GM13976 (cell line): ENCODE results near the gene FMNL1.

Experiments
- DNase-seq: peaks from one replicate; pipeline ENCODE4 v3.0.0; 2012; ENCODE audit warnings: low spot score
- in situ Hi-C: fragments of 300-500 bp; cut with MboI; formaldehyde crosslinking; loops from one replicate; pipeline ENCODE4 v1.12.0; 2022; ENCODE audit warnings: low sequenced_read_pairs, mixed read lengths, inconsistent platforms; ENCODE audit not compliant: unreplicated experiment
- TF ChIP-seq, protein P1 (sequence below): IDR thresholded peaks from 2 replicates; pipeline ENCODE4 v1.5.1; 2012; ENCODE audit warnings: borderline replicate concordance, mild to moderate bottlenecking; ENCODE audit not compliant: insufficient read depth; ENCODE audit errors: extremely low read depth, missing control alignments, control extremely low read depth

FMNL1 gene

GRCh38 chr17:45288825-45289224 lies 67.1 kb downstream of the FMNL1 start:
- no peak for DNase-seq
- TF ChIP-seq, protein P1, sequence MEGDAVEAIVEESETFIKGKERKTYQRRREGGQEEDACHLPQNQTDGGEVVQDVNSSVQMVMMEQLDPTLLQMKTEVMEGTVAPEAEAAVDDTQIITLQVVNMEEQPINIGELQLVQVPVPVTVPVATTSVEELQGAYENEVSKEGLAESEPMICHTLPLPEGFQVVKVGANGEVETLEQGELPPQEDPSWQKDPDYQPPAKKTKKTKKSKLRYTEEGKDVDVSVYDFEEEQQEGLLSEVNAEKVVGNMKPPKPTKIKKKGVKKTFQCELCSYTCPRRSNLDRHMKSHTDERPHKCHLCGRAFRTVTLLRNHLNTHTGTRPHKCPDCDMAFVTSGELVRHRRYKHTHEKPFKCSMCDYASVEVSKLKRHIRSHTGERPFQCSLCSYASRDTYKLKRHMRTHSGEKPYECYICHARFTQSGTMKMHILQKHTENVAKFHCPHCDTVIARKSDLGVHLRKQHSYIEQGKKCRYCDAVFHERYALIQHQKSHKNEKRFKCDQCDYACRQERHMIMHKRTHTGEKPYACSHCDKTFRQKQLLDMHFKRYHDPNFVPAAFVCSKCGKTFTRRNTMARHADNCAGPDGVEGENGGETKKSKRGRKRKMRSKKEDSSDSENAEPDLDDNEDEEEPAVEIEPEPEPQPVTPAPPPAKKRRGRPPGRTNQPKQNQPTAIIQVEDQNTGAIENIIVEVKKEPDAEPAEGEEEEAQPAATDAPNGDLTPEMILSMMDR = no peak
- in situ Hi-C loops = no loop called here

GRCh38 chr17:45289301-45290268 lies 67.9 kb downstream of the FMNL1 start:
- TF ChIP-seq, protein P1 = no peak
- peak; percentile 32 for DNase-seq
- in situ Hi-C loops = no loop called here

DNA sequence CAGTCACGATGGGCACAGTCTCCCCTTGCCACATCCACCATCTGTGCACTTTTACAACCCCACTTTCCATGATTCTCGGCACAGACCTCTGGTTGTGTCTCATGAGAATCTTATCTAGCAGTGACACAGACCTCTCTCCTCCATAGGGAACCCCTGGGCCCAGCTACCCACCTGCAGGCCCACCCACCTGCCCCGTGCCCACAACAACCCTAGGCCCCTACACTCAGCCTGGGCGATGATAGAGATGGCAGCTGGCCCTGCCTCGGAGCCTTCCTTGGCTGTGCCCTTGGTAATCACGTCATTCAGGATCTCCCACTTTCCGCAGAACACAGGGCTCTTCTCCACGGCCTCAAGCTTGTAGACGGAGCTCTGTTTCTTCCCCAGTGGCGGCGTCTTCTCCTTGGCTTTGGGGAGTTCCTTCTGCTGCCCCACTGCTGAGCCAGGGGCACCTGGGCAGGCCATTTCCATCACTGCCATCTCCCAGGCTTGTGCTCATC lies 68.6 kb downstream of the FMNL1 start:
- TF ChIP-seq, protein P1 = no peak
- in situ Hi-C loops = no loop called here
- no peak for DNase-seq

DNA sequence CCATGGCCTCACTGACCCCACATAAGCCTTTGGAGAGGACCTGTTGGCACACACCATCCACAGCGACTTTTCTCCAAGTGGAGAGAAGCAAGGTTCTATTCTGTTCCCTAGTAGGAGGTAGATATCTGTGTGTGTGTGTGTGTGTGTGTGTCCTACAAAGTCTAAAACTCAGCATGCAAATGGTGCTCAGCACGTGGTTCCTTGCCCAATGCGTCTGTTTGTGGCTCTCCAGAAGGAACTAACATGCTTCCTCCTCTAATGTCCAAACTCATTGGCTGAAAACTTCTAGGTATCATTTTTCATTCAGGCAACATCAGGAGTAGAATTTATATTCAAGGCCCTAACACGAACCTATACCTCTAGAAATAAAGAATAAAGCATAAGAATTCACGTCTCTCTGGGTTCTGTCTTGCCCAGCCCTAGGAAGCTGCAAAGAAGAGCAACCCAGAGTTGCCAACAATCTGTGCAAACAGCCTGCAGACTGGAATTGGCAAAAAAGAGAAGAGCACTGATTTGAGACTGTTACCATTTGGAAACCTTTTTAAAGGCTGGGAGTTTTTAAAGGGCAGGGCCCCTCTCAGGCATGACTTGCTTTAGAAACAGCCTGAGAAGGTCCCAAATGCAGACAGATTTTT lies 69.6 kb downstream of the FMNL1 start:
- in situ Hi-C loops = no loop called here
- TF ChIP-seq, protein P1 = no peak
- peak; percentile 35 for DNase-seq

DNA sequence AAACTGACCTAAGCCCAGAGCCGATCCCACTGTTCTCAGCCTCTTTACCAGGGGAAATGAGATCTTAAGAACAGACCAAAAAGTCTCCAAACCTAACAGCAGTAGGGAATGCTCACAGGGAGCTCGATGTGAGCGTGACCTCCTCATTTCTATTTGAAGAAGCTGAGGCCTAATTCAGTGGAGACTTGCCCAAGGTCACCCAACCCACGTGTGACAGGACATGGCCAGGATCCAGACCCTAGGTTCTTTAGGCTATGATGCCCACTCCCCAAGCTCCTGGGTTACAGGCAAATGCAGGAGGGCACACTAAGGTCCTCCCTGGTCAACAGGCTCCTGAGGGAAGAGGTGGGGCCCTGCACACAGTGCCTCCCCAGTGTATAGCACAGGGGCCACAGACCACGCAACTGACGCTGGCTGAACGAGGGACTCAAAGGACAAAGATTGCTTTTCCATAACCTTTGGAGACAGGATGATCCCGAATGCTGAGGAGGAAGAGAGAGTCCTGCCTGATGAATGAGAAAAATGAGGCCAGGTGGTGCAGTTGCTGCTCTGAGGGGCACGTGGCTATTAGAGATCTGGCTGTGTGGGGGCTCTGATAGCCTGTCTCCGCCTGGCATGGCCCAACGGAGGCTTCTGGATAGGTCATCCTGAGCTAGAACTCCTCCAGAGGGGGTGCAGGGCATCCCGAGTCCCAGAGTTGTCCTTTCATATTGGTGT lies 71.2 kb downstream of the FMNL1 start:
- DNase-seq = no peak
- TF ChIP-seq, protein P1 = no peak

More for the DNA sequence above, 71.2 kb downstream of the FMNL1 start:
- in situ Hi-C loops = no loop called here
